Neutrophil (primary cell): ENCODE measurements around the gene TPK1.

Experiments
- H3K27ac ChIP-seq: fragments of 200-600 bp; sonication (generic); 2 replicates; pipeline ENCODE4 v1.5.1; 2016; ENCODE audit warnings: mild to moderate bottlenecking, moderate library complexity
- H3K27me3 ChIP-seq: fragments of 200-600 bp; sonication (generic); 2 replicates; pipeline ENCODE4 v1.6.0; 2016; ENCODE audit warnings: mild to moderate bottlenecking
- H3K36me3 ChIP-seq: fragments of 200-600 bp; sonication (generic); 2 replicates; pipeline ENCODE4 v1.5.1; 2017
- H3K4me1 ChIP-seq, 2 experiments: fragments of 200-600 bp in 1 of 2; sonication (generic) in 1 of 2; 1 replicate in 1 of 2; 2 replicates in 1 of 2; pipeline versions ENCODE4 v1.5.1 to v1.6.1; 2013 to 2016; ENCODE audit warnings: low read depth in 1 of 2, low read length in 1 of 2, mild to moderate bottlenecking in 1 of 2, moderate library complexity in 1 of 2; ENCODE audit not compliant: control insufficient read depth in 1 of 2, insufficient read depth in 1 of 2
- H3K4me3 ChIP-seq, 2 experiments: fragments of 200-600 bp in 1 of 2; sonication (generic) in 1 of 2; 1 replicate in 1 of 2; 2 replicates in 1 of 2; pipeline ENCODE4 v1.5.1; 2013 to 2016; ENCODE audit warnings: low read depth in 1 of 2, low read length in 1 of 2, mild to moderate bottlenecking in 1 of 2, moderate library complexity in 1 of 2
- H3K9me3 ChIP-seq: fragments of 200-600 bp; sonication (generic); 2 replicates; pipeline ENCODE4 v1.5.1; 2016
- TF ChIP-seq, protein P1 (sequence below): fragments of 200-600 bp; sonication (generic); IDR thresholded peaks from 2 replicates; pipeline ENCODE4 v1.5.1; 2016; ENCODE audit warnings: antibody characterized with exemption

Gene TPK1

DNA sequence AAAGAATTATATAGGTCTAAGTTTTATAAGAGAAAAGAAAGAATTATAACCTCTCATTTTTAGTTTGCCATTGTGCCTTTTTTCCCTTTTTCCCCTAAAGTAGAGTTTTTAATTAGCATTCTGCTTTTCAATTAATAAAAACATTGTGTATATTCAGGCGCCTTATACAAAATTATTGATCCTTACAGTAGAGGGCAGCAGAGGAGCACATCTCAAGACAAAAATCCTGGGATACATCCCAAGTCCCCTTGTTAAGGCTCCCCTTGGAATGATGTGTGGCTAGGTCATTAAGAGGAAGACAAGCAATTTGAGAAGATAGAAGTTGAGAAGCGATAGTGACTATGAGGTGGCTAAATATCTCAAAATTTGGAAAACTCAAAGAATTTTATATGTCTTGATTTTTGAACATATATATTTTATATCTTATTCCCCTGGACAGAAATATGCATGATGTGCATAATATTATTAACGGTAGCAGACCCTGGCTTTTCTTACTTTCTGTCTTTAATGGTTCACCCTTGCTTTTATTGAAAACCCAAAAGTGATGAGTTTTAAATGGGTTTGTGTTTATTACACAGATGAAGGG, 19.1 kb upstream of the TPK1 start:
- Histone ChIP-seq H3K27me3 (no peaks in the 10 kb centered on the region), H3K4me1 (no peaks in the 10 kb centered on the region), H3K4me3 (no peak overlapping the region), H3K9me3 (no peaks in the 10 kb centered on the region), H3K27ac (no peak overlapping the region), H3K36me3 (no peaks in the 10 kb centered on the region)
- TF ChIP-seq, protein P1, sequence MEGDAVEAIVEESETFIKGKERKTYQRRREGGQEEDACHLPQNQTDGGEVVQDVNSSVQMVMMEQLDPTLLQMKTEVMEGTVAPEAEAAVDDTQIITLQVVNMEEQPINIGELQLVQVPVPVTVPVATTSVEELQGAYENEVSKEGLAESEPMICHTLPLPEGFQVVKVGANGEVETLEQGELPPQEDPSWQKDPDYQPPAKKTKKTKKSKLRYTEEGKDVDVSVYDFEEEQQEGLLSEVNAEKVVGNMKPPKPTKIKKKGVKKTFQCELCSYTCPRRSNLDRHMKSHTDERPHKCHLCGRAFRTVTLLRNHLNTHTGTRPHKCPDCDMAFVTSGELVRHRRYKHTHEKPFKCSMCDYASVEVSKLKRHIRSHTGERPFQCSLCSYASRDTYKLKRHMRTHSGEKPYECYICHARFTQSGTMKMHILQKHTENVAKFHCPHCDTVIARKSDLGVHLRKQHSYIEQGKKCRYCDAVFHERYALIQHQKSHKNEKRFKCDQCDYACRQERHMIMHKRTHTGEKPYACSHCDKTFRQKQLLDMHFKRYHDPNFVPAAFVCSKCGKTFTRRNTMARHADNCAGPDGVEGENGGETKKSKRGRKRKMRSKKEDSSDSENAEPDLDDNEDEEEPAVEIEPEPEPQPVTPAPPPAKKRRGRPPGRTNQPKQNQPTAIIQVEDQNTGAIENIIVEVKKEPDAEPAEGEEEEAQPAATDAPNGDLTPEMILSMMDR, result no peak

DNA sequence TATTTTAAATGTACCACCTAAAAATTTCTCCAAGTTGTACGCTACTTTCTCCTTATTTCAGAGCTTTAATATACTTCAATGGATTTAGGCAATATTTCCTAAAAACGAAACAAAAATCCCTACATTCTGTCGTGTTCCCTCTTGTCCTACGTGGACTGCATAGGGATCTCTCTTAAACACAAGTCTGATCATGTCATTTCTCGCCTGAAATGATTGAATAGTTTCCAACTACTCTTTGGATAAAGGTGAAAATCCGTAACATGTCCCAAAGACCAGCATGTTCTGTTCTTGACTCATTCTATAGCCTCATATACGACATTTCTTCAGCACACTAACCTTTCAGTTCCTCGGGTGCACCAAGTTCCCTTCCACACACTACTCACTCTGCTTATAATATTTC, 17.7 kb upstream of the TPK1 start:
- H3K27ac ChIP-seq, result no peak overlapping the region
- no peaks in the 10 kb centered on the region for H3K9me3 ChIP-seq
- TF ChIP-seq, protein P1, result no peak
- no peak overlapping the region for H3K4me3 ChIP-seq
- H3K36me3 ChIP-seq, result no peaks in the 10 kb centered on the region
- H3K4me1 ChIP-seq, result no peaks in the 10 kb centered on the region
- H3K27me3 ChIP-seq, result no peaks in the 10 kb centered on the region

DNA sequence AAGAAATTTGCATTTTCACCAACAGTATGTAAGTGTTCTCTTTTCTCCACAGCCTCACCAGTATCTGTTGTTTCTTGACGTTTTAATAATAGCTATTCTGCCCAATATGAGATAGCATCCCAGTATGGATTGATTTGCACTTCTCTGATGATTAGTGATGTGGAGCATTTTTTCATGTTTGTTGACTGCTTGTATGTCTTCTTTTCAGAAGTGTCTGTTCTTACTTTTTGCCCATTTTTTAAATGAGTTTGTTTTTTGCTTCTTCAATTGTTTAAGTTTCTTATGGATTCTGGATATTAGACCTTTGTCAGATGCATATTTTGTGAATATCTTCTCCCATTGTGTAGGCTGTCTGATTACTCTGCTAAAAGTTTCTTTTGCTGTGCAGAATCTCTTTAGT, 12.2 kb upstream of the TPK1 start:
- Histone ChIP-seq H3K36me3 (no peaks in the 10 kb centered on the region), H3K27me3 (no peaks in the 10 kb centered on the region), H3K9me3 (no peaks in the 10 kb centered on the region), H3K27ac (no peak overlapping the region), H3K4me1 (peaks cover 4% of the 10 kb centered on the region in 2 experiments), H3K4me3 (no peak overlapping the region)
- TF ChIP-seq, protein P1, result no peak

DNA sequence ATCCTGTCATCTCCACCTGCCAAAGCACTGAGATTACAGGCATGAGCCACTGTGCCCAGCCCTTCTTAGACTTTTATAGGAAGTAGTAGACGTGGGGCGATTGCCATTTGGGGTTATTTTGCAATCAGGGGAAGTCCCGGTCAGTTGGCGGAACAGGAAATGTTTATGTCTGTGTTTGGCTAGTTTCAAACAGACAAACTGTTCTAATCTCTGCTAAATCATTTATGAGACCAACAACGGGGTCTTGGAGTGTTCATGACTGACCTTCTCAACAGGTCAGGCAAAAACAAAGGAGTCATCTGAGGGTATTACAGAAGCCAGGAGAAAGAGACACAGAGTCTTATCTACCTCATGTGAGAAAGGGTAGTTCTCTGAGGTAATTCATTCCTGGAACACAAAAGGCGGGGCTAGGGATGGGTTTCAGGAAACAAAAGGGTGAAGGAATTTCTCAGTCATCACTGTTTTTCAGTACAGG, 6.6 kb upstream of the TPK1 start:
- peak overlapping the region; percentile 44 to 52 for H3K4me3 ChIP-seq

DNA sequence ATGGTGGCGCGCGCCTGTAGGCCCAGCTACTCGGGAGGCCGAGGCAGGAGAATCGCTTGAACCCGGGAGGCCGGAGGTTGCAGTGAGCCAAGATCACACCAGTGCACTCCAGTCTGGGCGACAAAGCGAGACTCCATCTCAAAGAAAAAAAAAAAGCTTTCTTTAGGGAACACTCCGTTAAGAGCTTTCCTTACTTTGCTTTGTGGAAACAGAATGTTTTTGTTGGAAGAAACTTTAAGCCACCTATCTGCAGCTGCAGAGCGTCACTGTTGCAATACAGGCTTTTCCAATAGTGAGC, 641 bp upstream of the TPK1 start:
- Histone ChIP-seq H3K4me1 (peaks cover 18 to 20% of the 10 kb centered on the region in 2 experiments), H3K27me3 (no peaks in the 10 kb centered on the region), H3K27ac (peak overlapping the region; percentile 89), H3K9me3 (no peaks in the 10 kb centered on the region), H3K36me3 (no peaks in the 10 kb centered on the region), H3K4me3 (peak overlapping the region; percentile 72 to 73)
- TF ChIP-seq, protein P1, result no peak

More for the DNA sequence above, 6.6 kb upstream of the TPK1 start:
- Histone ChIP-seq H3K27me3 (no peaks in the 10 kb centered on the region), H3K9me3 (no peaks in the 10 kb centered on the region), H3K27ac (peak overlapping the region; percentile 92), H3K36me3 (no peaks in the 10 kb centered on the region), H3K4me1 (peaks cover 21 to 23% of the 10 kb centered on the region in 2 experiments)
- TF ChIP-seq, protein P1, result no peak
